Fibroblast of skin of abdomen (primary cell): ENCODE results near the gene TSC22D4.
A peak's percentile ranks its signal among the peaks of the same experiment; 100 is the strongest.
"Not testable (repeated sequence)": the region's sequence is repeated elsewhere in the genome, so short reads cannot be mapped to it uniquely, and the experiment has no call there.

ENCODE experiments used
- DNase-seq: peaks from one replicate; pipeline ENCODE4 v3.0.0-alpha.2; 2013

The TSC22D4 gene

GRCh38 chr7:100441641-100442535 is 37.1 kb downstream of the TSC22D4 start:
- no peak for DNase-seq

- DNase-seq: not testable (repeated sequence)
These were observed 39.8 kb downstream of the TSC22D4 start for GRCh38 chr7:100439244-100439643.

- not testable (repeated sequence) for DNase-seq
These were observed 40.3 kb downstream of the TSC22D4 start for GRCh38 chr7:100438731-100439130.

GRCh38 chr7:100438172-100438571 is 40.8 kb downstream of the TSC22D4 start:
- no peak for DNase-seq

- no peak for DNase-seq
These were observed 41.6 kb downstream of the TSC22D4 start for GRCh38 chr7:100437150-100438100.

GRCh38 chr7:100435401-100436304 is 43.4 kb downstream of the TSC22D4 start:
- no peak for DNase-seq

- DNase-seq: no peak
These were observed 44.5 kb downstream of the TSC22D4 start for GRCh38 chr7:100434297-100435144.

- no peak for DNase-seq
These were observed 45.3 kb downstream of the TSC22D4 start for GRCh38 chr7:100433592-100434296.

- no peak for DNase-seq
These were observed 45.8 kb downstream of the TSC22D4 start for GRCh38 chr7:100433276-100433591.

GRCh38 chr7:100432621-100433275 is 46.3 kb downstream of the TSC22D4 start:
- no peak for DNase-seq

- DNase-seq: no peak
These were observed 47.0 kb downstream of the TSC22D4 start for GRCh38 chr7:100432053-100432452.

GRCh38 chr7:100431286-100431735 is 47.7 kb downstream of the TSC22D4 start:
- no peak for DNase-seq

GRCh38 chr7:100430493-100431285 is 48.3 kb downstream of the TSC22D4 start:
- no peak for DNase-seq

- peak; percentile 98 for DNase-seq
These were observed 49.1 kb downstream of the TSC22D4 start, which contains the start of gene MEPCE for GRCh38 chr7:100429637-100430492. Gene MEPCE, plus strand, starts transcription at chr7:100429831. Its CDS starts 188 bp downstream, at chr7:100430019.

- DNase-seq: peak; percentile 100
These were observed 49.9 kb downstream of the TSC22D4 start for GRCh38 chr7:100428967-100429636.

- DNase-seq: peak; percentile 98
These were observed 50.6 kb downstream of the TSC22D4 start, which contains the start of gene ZCWPW1 for GRCh38 chr7:100428199-100428966. Gene ZCWPW1, minus strand, starts transcription at chr7:100428703. Its CDS starts 8,054 bp downstream, at chr7:100420649.
